GM10248 (cell line): ENCODE results near the gene KMO.

Source experiments
- CTCF ChIA-PET: fragments of 300-600 bp; sonication (Branson Sonifier 250); formaldehyde crosslinking; extraction: SDS; loops from one replicate; lab custom pipeline; 2021; ENCODE audit warnings: antibody characterized with exemption; lab: Yijun Ruan, JAX
- POLR2A ChIA-PET: fragments of 350-650 bp; sonication (Branson Sonifier 250); formaldehyde crosslinking; extraction: SDS; loops from one replicate; lab custom pipeline; 2020; ENCODE audit warnings: antibody characterized with exemption; lab: Yijun Ruan, JAX
- DNase-seq: peaks from one replicate; pipeline ENCODE4 v3.0.0; 2012; ENCODE audit errors: extremely low spot score
- CTCF ChIP-seq: IDR thresholded peaks from 2 replicates; pipeline ENCODE4 v1.5.1; 2012; ENCODE audit warnings: mild to moderate bottlenecking, low read depth; ENCODE audit errors: extremely low read depth, missing control alignments, control extremely low read depth

The KMO gene

GRCh38 chr1:241533326-241534115 is 1.3 kb downstream of the KMO start:
- TF ChIP-seq CTCF = no peak
- CTCF ChIA-PET = interaction anchor here (0.9 to 1.5 kb wide), 8 partner anchors 9 to 465 kb away, joined by 3 to 6 read pairs (median 4); partner anchors contain the start of genes FH and MAP1LC3C
- POLR2A ChIA-PET = interaction anchor here (0.5 kb wide), 1 partner anchor 291 kb away, joined by 5 read pairs; no protein-coding TSS in a partner anchor
- DNase-seq = no peak

- no peak for DNase-seq
- ChIA-PET POLR2A (no interaction called here), CTCF (interaction anchor here (0.9 to 2.8 kb wide), 12 partner anchors 9 to 462 kb away, joined by 3 to 13 read pairs (median 4); no protein-coding TSS in a partner anchor)
- no peak for TF ChIP-seq CTCF
Measured at GRCh38 chr1:241536304-241536703, 4.1 kb downstream of the KMO start.

GRCh38 chr1:241536969-241537368 is 4.8 kb downstream of the KMO start:
- no peak for DNase-seq
- POLR2A ChIA-PET = no interaction called here
- no peak for TF ChIP-seq CTCF
- CTCF ChIA-PET = interaction anchor here (0.9 to 2.8 kb wide), 10 partner anchors 10 to 461 kb away, joined by 3 to 13 read pairs (median 4); no protein-coding TSS in a partner anchor

GRCh38 chr1:241542199-241542907 is 10.2 kb downstream of the KMO start:
- ChIA-PET POLR2A (no interaction called here), CTCF (interaction anchor here (0.7 to 2.4 kb wide), 4 partner anchors 10 to 68 kb away, joined by 3 to 9 read pairs (median 4); partner anchors contain the start of gene KMO)
- no peak for DNase-seq
- TF ChIP-seq CTCF = no peak

GRCh38 chr1:241548008-241548407 is 15.8 kb downstream of the KMO start:
- ChIA-PET CTCF (no interaction called here), POLR2A (no interaction called here)
- no peak for TF ChIP-seq CTCF
- no peak for DNase-seq

GRCh38 chr1:241550318-241550717 is 18.1 kb downstream of the KMO start:
- no peak for TF ChIP-seq CTCF
- ChIA-PET POLR2A (no interaction called here), CTCF (interaction anchor here (1.4 to 2.7 kb wide), 5 partner anchors 9 to 61 kb away, joined by 3 to 14 read pairs (median 6); no protein-coding TSS in a partner anchor)
- no peak for DNase-seq
